Activated CD4-positive, alpha-beta T cell treated with anti-CD3 and anti-CD28 coated beads, Interleukin-2, amount 50 U/mL, for 4 hours (primary cell): ENCODE measurements around the gene CEP164.

Source experiments
- DNase-seq, 2 experiments: peaks; one replicate each; pipeline ENCODE4 v3.0.0-alpha.2; 2020

CEP164 gene

DNA sequence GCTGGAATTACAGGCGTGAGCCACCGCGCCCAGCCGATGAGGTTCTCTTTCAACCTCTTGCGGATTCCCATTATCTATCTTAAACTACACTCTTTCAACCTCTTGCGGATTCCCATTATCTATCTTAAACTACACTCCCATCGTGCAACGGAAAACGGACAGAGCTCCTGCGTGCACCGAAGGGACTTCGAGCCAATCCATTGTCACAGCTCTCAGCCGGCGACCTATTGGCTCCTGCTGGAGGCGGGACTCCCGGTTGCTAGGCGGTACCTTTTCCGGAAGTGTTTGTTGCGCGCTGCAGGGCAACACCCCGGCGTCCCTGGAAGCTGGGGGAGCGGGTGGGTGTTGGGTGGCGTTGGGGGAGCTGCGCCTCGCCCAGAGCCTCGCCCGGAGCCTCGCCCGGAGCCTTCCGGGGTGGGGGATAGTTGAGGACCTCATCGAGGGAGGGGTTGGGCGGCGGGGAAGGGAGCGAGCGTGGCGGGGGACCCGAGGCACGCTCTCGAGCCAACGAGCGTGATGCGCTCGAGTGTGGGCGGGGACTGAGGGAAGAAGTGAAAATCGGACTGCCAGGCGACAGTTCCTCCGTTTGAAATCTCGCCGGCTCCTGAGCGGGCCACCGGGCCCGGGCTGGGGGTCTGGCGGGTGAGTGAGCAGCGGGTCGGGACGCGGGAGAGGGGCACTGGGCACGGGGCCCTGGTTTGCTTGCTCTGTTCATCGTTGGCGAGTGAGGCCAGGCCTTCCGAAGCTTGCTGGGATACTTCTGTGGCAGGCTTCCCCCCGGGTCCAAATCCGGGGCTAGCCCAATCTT is at the start of gene CEP164:
TSS of gene CEP164 (plus strand) at position 288 of the 808 bp plus-strand sequence. CDS start 10,733 bp downstream, outside the sequence.
- peak; percentile 93 for DNase-seq

DNA sequence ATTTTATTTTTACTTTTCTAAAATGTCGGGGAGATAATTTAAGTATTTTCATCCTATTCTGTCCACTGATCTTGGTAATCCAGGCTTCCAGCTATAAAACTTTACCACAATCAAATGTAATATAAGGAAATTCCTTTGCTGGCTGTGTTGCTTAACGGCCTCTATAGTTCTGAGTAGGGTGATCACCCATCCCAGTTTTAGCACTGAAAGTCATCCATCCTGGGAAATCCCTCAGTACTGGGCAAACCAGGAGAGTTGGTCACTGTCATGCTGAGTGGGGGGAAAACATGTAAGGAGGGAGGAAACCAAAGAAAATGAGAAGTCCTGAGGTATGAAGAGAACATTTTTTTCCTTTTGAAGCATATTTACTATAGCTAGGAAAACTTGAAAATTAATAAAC is 49.3 kb upstream of the CEP164 start:
- no peak for DNase-seq

- DNase-seq = no peak
Observed at GRCh38 chr11:117279711-117280376, 47.8 kb upstream of the CEP164 start.

GRCh38 chr11:117281159-117281558 is 46.5 kb upstream of the CEP164 start:
- DNase-seq = no peak

GRCh38 chr11:117281869-117282268 is 45.8 kb upstream of the CEP164 start:
- no peak for DNase-seq

DNA sequence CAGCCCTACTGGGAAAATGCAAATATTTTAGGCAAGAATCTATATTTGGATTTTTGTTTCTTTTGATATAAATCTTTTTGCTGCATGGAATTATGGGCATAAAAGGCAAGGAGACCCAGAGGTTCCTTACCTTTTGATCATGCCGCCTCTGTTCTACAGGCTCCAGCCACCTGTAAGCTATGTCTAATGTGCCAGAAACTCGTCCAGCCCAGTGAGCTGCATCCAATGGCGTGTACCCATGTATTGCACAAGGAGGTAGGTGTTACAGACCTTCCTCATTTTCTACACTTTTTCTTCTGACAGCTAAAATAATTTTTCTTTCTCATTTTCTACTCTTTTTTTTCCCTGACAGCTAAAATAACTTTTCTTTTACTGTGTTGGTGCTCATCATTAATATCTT is 44.7 kb upstream of the CEP164 start:
- no peak for DNase-seq

DNA sequence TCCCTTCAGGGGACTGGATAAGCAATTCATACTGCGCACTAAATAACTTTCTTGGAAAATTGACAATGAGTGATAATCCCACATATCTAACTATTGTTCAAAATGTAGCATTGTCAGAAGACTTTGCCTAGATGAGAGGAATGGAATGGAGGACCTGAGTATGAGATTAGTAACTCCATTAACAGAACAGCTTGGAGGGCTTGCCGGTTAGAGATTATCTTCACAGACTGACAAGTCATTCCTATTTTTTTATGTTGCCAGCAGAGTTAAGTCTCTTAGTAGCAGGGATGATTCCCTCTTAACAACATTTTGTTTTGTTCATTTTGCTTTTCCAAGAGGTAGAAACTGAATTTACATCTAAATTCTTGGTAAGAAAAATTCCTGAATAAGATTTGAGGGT is 43.6 kb upstream of the CEP164 start:
- no peak for DNase-seq

DNA sequence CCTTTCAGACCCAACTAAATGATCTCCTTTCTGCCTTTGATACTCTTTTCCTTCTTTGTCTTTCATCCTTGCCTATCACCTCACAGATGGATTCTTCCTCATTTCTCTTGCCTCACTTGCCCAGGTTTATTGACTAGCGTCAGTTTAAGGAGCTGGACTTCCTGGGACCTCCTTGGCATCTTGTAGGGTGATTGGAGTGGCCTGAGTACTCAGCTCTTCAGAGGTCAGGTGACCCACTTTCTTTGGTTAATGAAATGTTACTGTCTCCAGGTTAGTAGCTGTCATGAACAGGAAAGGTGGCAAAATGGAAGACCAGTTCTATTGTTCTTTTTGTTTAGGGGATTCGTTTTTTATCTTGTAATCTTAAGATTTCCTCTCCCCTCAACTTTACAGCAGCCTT is 41.1 kb upstream of the CEP164 start:
- no peak for DNase-seq

GRCh38 chr11:117287668-117288067 is 40.0 kb upstream of the CEP164 start:
- DNase-seq = no peak

DNA sequence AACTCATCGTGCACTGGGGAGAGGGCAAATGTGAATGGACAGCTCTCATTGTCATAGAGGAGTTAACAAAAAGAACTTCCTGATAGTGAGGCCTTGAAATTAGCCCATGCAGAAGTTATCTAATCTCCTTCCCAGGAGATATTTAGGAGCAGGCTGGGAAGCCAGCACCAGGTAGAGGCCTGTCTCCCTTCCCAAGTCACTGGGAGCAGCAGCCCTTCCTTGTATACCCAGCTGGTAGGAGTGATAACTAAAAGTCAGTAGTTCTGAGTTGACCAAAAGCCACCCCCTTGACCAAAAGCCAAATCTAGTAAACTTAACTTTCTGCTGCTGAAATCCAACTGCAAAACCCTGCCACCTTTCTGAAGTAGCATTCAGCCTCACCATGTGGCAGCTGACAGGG is 37.9 kb upstream of the CEP164 start:
- DNase-seq = no peak

DNA sequence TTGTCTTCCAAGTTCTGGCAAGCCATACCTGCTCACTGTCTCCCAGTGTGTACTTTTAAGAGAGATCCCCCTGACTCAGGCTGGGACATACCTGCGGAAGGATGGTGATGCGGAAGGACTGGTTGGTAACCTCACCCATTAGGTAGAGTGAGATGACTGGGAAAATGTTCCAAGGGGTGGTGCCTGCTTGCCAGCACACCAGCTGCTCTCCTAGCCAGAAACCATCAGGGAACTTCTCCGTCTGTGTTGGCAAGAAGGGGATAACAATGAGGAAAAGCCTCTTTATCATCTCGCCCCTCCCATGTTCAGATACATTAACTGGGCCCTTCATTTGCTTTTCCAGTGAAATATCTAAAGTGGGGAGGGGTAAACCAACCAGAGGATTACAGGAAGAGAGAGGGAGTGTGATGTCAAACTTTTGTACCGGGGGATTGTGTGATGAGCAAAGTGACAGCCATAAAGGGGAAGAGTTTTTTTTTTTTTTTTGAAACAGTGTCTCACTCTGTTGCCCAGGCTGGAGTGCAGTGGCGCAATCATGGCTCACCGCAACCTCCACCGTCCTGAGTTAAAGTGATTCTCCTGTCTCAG is 36.8 kb upstream of the CEP164 start, which contains the start of gene BACE1-AS:
TSS of gene BACE1-AS (plus strand) at position 538 of the 588 bp plus-strand sequence.
- no peak for DNase-seq

- no peak for DNase-seq
Observed at GRCh38 chr11:117292616-117293015, 35.0 kb upstream of the CEP164 start.

- no peak for DNase-seq
Observed at GRCh38 chr11:117295438-117296137, 32.1 kb upstream of the CEP164 start.

DNA sequence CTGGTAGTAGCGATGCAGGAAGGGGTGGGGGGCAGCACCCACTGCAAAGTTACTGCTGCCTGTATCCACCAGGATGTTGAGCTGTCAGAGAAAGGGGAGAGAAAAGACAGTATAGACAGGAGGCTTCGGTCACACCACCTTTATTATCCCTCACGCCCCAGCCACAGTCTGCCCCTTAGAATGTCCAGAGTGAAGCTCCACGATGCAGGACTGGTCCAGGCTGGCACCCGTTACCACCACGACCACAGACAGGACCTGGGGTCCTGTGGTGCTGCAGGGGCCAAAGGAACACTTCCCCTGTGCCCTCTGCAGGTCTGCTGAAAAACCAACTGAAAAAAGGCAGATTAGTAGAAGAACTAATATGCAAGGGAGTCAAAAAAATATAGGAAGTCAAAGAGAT is 30.8 kb upstream of the CEP164 start:
- DNase-seq = no peak

DNA sequence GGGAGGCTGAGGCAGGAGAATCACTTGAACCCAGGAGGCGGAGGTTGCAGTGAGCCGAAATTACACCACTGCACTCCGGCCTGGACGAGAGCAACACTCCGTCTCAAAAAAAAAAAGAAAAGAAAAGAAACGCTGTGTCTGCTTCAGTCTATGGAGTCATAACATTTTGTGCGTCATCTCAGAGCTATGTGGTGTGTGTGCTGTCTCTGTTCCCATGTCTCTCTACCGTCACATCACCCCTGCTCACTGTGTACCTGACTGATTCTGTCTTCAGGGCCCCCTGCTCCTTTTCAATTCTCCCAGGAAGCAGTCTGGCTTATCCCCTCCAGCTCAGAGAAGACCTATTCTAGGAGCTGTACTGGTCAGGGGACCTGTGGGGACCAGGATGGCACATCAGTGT is 29.5 kb upstream of the CEP164 start:
- no peak for DNase-seq

- DNase-seq = no peak
Observed at GRCh38 chr11:117299351-117300282, 28.0 kb upstream of the CEP164 start.

DNA sequence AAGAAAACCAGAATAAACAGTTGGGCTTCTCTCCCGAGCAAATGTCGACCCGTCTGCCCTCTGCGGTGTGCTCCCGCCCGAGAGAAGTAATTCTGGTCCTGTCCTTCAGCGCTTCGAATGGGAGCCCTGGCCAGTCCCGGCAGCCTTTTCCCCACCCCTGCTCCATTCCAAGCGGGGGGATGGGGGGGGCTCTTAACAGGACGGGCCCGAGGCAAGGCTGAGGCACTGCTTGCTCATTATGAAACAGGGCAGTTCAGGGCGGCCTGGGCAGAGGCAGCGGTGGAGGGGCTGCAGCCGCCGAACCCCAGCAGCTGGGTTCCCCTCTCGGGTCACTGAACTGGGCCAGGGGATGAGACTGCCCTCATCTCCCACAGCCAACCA is 27.4 kb upstream of the CEP164 start:
- no peak for DNase-seq

- no peak for DNase-seq
Observed at GRCh38 chr11:117300773-117301172, 26.9 kb upstream of the CEP164 start.

GRCh38 chr11:117302228-117302627 is 25.4 kb upstream of the CEP164 start:
- no peak for DNase-seq

DNA sequence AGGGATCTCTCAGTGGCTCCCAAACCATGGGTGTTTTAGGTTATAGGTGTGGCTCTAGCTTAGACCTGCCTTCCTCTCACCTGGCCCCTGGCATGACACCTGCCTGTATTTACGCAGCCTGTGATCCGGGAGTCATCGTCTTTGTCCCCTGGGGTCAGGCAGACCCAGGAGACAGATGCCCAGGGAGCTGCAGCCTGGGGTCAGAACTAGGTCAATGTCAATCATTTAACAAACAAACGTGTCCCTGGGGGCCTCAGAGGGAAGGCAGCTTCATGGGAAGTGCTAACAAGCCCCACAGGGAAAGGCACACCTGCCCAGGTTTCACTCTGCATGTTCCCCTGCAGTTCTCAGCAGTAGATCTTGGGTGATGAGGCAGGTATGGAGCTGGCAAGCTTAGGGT is 24.6 kb upstream of the CEP164 start:
- DNase-seq = no peak

DNA sequence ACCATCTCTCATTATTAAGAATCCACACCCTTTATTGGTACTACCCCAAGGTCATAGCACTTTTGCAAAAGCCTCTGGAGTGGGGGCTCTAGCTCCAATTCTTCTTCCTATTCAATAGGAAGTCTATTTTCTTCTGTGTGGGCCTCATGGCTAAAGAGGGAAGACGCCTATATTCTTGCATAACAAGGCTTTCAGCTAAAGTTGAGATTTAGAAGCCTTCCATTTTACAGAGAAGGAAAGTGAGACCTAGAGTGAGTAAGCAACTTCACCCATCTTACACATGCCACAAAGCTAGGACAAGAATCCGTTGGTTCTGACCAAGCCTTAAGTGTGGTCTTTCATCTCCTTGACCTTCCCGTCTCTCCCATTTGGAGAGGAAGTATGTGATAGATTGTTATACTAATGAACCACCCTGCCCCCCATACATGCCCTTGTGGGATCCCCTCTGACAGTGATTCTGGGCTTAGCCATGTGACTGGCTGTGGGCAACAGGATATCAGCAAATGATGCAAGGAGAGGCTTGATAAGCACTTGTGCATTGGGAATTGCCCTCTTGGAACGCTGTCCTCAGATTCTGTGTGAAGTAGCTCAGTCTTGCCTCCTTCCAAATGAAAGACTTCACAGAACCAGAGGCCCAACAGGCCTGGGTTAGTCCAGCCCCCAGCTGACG is 23.9 kb upstream of the CEP164 start:
- no peak for DNase-seq

DNA sequence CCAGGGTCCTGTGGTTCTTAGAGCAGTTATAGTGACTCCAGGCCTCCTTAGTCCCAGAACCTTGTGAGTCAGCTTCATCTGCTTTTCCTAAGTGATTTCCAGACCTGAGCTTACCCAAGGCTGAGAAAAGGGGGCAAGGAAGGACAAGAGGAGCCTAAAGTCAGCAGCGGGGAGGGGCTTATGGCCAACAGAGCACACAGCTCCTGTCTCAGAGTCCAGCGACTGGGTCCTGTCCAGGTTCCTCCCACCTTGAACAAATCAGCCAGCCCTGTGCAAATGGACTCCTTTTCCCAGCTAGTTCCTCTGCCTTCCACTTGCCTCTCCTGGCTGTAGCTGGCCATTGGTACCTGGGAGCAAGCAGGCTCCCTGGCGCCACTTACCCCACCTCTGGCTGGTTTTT is 22.5 kb upstream of the CEP164 start:
- DNase-seq = no peak
